Gastroesophageal sphincter (tissue), 3 donors: ENCODE measurements around the gene SKIC8.

ENCODE experiments used
- CTCF ChIP-seq, 4 experiments: fragments of 200-600 bp in 2 of 4; fragments of 450-650 bp in 2 of 4; sonication (generic) in 1 of 4; IDR thresholded peaks; one replicate each; pipeline ENCODE4 v1.5.1; 2017 to 2019; ENCODE audit warnings: antibody characterized with exemption in 4 of 4, mild to moderate bottlenecking in 2 of 4, moderate library complexity in 2 of 4
- EP300 ChIP-seq: sonication (generic); formaldehyde crosslinking; IDR thresholded peaks from one replicate; pipeline ENCODE4 v1.6.1; 2017; ENCODE audit warnings: antibody characterized with exemption, mild to moderate bottlenecking
- POLR2A ChIP-seq, 2 donors: fragments of 450-650 bp; IDR thresholded peaks; one replicate each; pipeline ENCODE4 v1.6.1; 2017; ENCODE audit warnings: antibody characterized with exemption in 2 of 2, mild to moderate bottlenecking in 2 of 2, moderate library complexity in 1 of 2

DNA sequence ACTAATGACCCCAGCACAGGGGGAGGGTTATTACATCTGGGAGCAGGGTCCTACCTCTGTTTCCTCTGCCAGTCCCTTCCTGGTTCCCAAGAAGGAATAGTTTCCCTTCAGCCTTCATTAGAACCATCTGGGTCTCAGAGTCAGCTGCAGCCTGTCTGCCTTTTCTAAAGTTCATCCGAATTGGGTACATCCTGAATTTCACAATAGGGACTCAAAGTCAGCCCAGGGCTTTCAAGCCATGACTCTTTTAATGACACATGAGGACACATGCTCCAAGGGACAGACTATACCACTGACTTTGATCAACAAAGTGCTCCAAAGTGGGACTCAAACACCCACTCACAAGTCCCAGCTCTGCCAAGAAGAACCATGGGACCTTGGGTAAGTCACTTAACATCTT, 28.1 kb upstream of the SKIC8 start:
- TF ChIP-seq POLR2A (IDR thresholded peaks at IDR 0.05) (no peak), CTCF (IDR thresholded peaks at IDR 0.05) (no peak), EP300 (no peak)
